Endothelial cell of umbilical vein (primary cell): ENCODE results near the gene TTC9. TPM values are rescaled to one million over a fixed set of nuclear protein-coding genes. Genes with fewer than 3 reads are reported as not detected.

ENCODE experiments used
- BruUV-seq: library from RNA; stranded (reverse); fragments of 400-500 nt; replicated peaks from 2 replicates; lab custom pipeline; 2021; lab: Mats Ljungman, UMichigan
- CTCF ChIA-PET: fragments of 300-600, 350-600 bp; sonication (Branson Sonifier 250); formaldehyde crosslinking; loops from one replicate; lab custom pipeline; 2021; ENCODE audit warnings: antibody characterized with exemption, inconsistent platforms; lab: Charles Lee
- POLR2A ChIA-PET: fragments of 300-600, 350-600 bp; sonication (Branson Sonifier 250); formaldehyde crosslinking; loops from one replicate; lab custom pipeline; 2021; ENCODE audit warnings: antibody characterized with exemption, inconsistent platforms; lab: Charles Lee
- DNase-seq: peaks from one replicate; pipeline ENCODE4 v3.0.0-alpha.2; 2011; ENCODE audit warnings: low read depth, low spot score
- FAIRE-seq: peaks from 2 replicates; lab custom pipeline; 2011; peaks lifted over from hg19 to GRCh38; lab: Jason Lieb, UNC
- H2AFZ ChIP-seq: 2 replicates; pipeline ENCODE4 v1.6.0; 2012; ENCODE audit warnings: low read depth, low read length, control low read depth, inconsistent platforms
- H3K27ac ChIP-seq: 2 replicates; pipeline ENCODE4 v1.5.1; 2011; ENCODE audit warnings: low read depth, mild to moderate bottlenecking, control low read depth, low read length, moderate library complexity; ENCODE audit not compliant: insufficient read depth
- H3K27me3 ChIP-seq, 2 experiments: 2 replicates each; pipeline versions ENCODE4 v1.6.0 to v1.6.1; 2011; ENCODE audit warnings: low read length in 2 of 2, mixed read lengths in 1 of 2; ENCODE audit not compliant: control insufficient read depth in 2 of 2, insufficient read depth in 2 of 2
- H3K36me3 ChIP-seq, 2 experiments: 2 replicates in 1 of 2; 3 replicates in 1 of 2; pipeline ENCODE4 v1.5.1; 2011; ENCODE audit warnings: low read length in 2 of 2, mild to moderate bottlenecking in 1 of 2, moderate library complexity in 1 of 2; ENCODE audit not compliant: control insufficient read depth in 2 of 2, insufficient read depth in 2 of 2; ENCODE audit errors: extremely low read depth in 1 of 2
- H3K4me1 ChIP-seq: 3 replicates; pipeline ENCODE4 v1.5.1; 2011; ENCODE audit warnings: mild to moderate bottlenecking, low read length; ENCODE audit not compliant: control insufficient read depth, insufficient read depth; ENCODE audit errors: extremely low read depth
- H3K4me2 ChIP-seq: 2 replicates; pipeline ENCODE4 v1.6.1; 2011; ENCODE audit warnings: low read length, control low read depth, mixed read lengths; ENCODE audit not compliant: insufficient read depth
- H3K4me3 ChIP-seq, 3 experiments: fragments of 200-600 bp in 1 of 3; sonication (generic), shearing (Covaris generic) in 1 of 3; replicated peaks in 1 of 3; 2 replicates each; pipeline ENCODE4 v1.5.1; 2011 to 2016; ENCODE audit warnings: control low read depth in 3 of 3, low read length in 3 of 3, mild to moderate bottlenecking in 2 of 3, inconsistent platforms in 1 of 3, low read depth in 1 of 3, moderate library complexity in 1 of 3; ENCODE audit not compliant: insufficient read depth in 1 of 3
- H3K79me2 ChIP-seq: 2 replicates; pipeline ENCODE4 v1.6.0; 2012; ENCODE audit warnings: low read length, inconsistent platforms; ENCODE audit not compliant: control insufficient read depth, insufficient read depth
- H3K9ac ChIP-seq: replicated peaks from 2 replicates; pipeline ENCODE3; 2011; ENCODE audit warnings: low read length, control low read depth; ENCODE audit not compliant: insufficient read depth; ENCODE audit errors: extremely low read depth
- H3K9me1 ChIP-seq: replicated peaks from 3 replicates; pipeline ENCODE4 v1.6.0; 2011; ENCODE audit warnings: mild to moderate bottlenecking, low read length; ENCODE audit not compliant: control insufficient read depth, insufficient read depth; ENCODE audit errors: extremely low read depth
- H3K9me3 ChIP-seq: replicated peaks from 2 replicates; pipeline ENCODE4 v1.5.1; 2012; ENCODE audit warnings: low read length, inconsistent platforms; ENCODE audit not compliant: control insufficient read depth, insufficient read depth
- H4K20me1 ChIP-seq: replicated peaks from 2 replicates; pipeline ENCODE3; 2011; ENCODE audit warnings: mild to moderate bottlenecking, low read length; ENCODE audit not compliant: control insufficient read depth, insufficient read depth; ENCODE audit errors: extremely low read depth
- CTCF ChIP-seq, 2 donors: IDR thresholded peaks; 1 replicate in 1 of 2; 2 replicates in 1 of 2; pipeline ENCODE4 v1.5.1; 2011; ENCODE audit warnings: low read length in 2 of 2, mild to moderate bottlenecking in 2 of 2, moderate library complexity in 2 of 2, control low read depth in 1 of 2, inconsistent platforms in 1 of 2, low read depth in 1 of 2; ENCODE audit not compliant: insufficient read depth in 1 of 2; ENCODE audit errors: extremely low read depth in 1 of 2
- EZH2 ChIP-seq: IDR thresholded peaks from 2 replicates; pipeline ENCODE4 v1.6.1; 2012; ENCODE audit warnings: borderline replicate concordance, low read depth, mild to moderate bottlenecking, moderate library complexity, low read length, inconsistent platforms; ENCODE audit not compliant: severe bottlenecking
- FOS ChIP-seq: IDR thresholded peaks from 2 replicates; pipeline ENCODE4 v1.6.1; 2011; ENCODE audit warnings: mild to moderate bottlenecking, low read length, moderate library complexity, borderline replicate concordance; ENCODE audit not compliant: insufficient read depth
- GATA2 ChIP-seq: IDR thresholded peaks from 2 replicates; pipeline ENCODE4 v1.7.0; 2011; ENCODE audit warnings: low read depth, mild to moderate bottlenecking, moderate library complexity, mixed read lengths, low read length; ENCODE audit not compliant: insufficient read length, insufficient read depth
- JUN ChIP-seq: IDR thresholded peaks from 2 replicates; pipeline ENCODE4 v1.6.1; 2011; ENCODE audit warnings: borderline replicate concordance, low read depth; ENCODE audit not compliant: insufficient read length, insufficient read depth
- MAX ChIP-seq: IDR thresholded peaks from 2 replicates; pipeline ENCODE4 v1.6.1; 2011; ENCODE audit not compliant: insufficient read depth, insufficient read length
- MYC ChIP-seq: IDR thresholded peaks from one replicate; pipeline ENCODE4 v1.6.1; 2011; ENCODE audit warnings: mild to moderate bottlenecking, low read depth, low read length
- POLR2A ChIP-seq: IDR thresholded peaks from 2 replicates; pipeline ENCODE4 v1.6.1; 2012; ENCODE audit warnings: low read depth, mild to moderate bottlenecking, control low read depth, low read length
- POLR2AphosphoS5 ChIP-seq: IDR thresholded peaks from 2 replicates; pipeline ENCODE4 v1.6.1; 2012; ENCODE audit warnings: low read depth, mild to moderate bottlenecking, control low read depth, low read length, moderate library complexity; ENCODE audit not compliant: insufficient read depth
- dilution Hi-C: fragments of 300-500 bp; cut with MboI; formaldehyde crosslinking; loops from one replicate; pipeline ENCODE4 v1.15.0; 2019; ENCODE audit warnings: low sequenced_read_pairs; ENCODE audit not compliant: extremely low pct_ligation_motif_present
- intact Hi-C: fragments of 100-400 bp; cut with micrococcal nuclease; formaldehyde crosslinking; loops from one replicate; pipeline ENCODE4 v1.10.0; 2022
- polyA plus RNA-seq, 4 experiments: library from polyadenylated mRNA; depleted of rRNA in 3 of 4; stranded (reverse) in 3 of 4; unstranded in 1 of 4; fragments of >200 nt; gene quantifications; 2 replicates each; pipeline versions ENCODE4 v1.2.1 to v1.2.3, GENCODE V29; 2011 to 2012; ENCODE audit warnings: missing spikeins in 1 of 4
- total RNA-seq: library from RNA; stranded (reverse); gene quantifications from 2 replicates; pipeline ENCODE4 v1.2.3, GENCODE V29; 2021

TTC9 gene
- total and polyA plus RNA-seq, 2 donors (not counting 3 experiments of a cell fraction or from before 2014, with no cell fraction given), result 0.06 TPM; not detected in 1

- dilution Hi-C loops, result no loop called here
- Histone ChIP-seq H3K9me3 (no peaks in the 10 kb centered on the region), H3K9me1 (no peaks in the 10 kb centered on the region), H3K36me3 (no peaks in the 10 kb centered on the region), H3K27ac (no peak overlapping the region), H3K27me3 (no peaks in the 10 kb centered on the region), H3K4me3 (no peak overlapping the region), H3K79me2 (no peaks in the 10 kb centered on the region), H3K4me2 (no peak overlapping the region), H3K9ac (no peak overlapping the region), H2AFZ (no peak overlapping the region), H3K4me1 (no peaks in the 10 kb centered on the region), H4K20me1 (no peaks in the 10 kb centered on the region)
- intact Hi-C loops, result no loop called here
- POLR2A ChIA-PET, result no interaction called here
- FAIRE-seq, result no peak
- no peak for DNase-seq
- TF ChIP-seq JUN, result no peak
- CTCF ChIA-PET, result no interaction called here
- no TSS peak for BruUV-seq
These were observed 30.2 kb downstream of the TTC9 start for GRCh38 chr14:70671652-70672644.

- Histone ChIP-seq H3K9me3 (no peaks in the 10 kb centered on the region), H3K79me2 (no peaks in the 10 kb centered on the region), H4K20me1 (no peaks in the 10 kb centered on the region), H3K4me1 (no peaks in the 10 kb centered on the region), H3K9ac (no peak overlapping the region), H3K36me3 (no peaks in the 10 kb centered on the region), H2AFZ (no peak overlapping the region), H3K9me1 (no peaks in the 10 kb centered on the region), H3K4me2 (no peak overlapping the region), H3K27me3 (no peaks in the 10 kb centered on the region), H3K4me3 (no peak overlapping the region), H3K27ac (no peak overlapping the region)
- dilution Hi-C loops (no loop called here), intact Hi-C loops (no loop called here)
- no peak for TF ChIP-seq CTCF (IDR thresholded peaks at IDR 0.05; ENCODE audit: extremely low read depth in 1 of 2, insufficient read depth in 1 of 2, low read depth in 1 of 2, low read length in 2 of 2)
- TF ChIP-seq MAX, result no peak
- TF ChIP-seq POLR2AphosphoS5, result no peak
- TF ChIP-seq FOS, result no peak
- TF ChIP-seq MYC, result no peak
- no peak for TF ChIP-seq POLR2A
- TF ChIP-seq EZH2, result no peak
- TF ChIP-seq GATA2, result no peak
- no peak for TF ChIP-seq JUN
- CTCF ChIA-PET, result no interaction called here
- FAIRE-seq, result no peak
- DNase-seq, result no peak
- BruUV-seq, result no TSS peak
- POLR2A ChIA-PET, result no interaction called here
These were observed 35.6 kb downstream of the TTC9 start for GRCh38 chr14:70677341-70677740.
